ENCODE results near the gene CHAF1A.

- TF ChIP-seq CTCF (IDR thresholded peaks at IDR 0.05) (no peak), POLR2AphosphoS5 (IDR thresholded peaks at IDR 0.05) (no peak), POLR2A (IDR thresholded peaks at IDR 0.05) (no peak)
Observed at GRCh38 chr19:4487572-4487971, 85.1 kb downstream of the CHAF1A start.
